AG04449 (cell line): Measurements from ENCODE around the gene SERPINA9.
"Not testable (repeated sequence)": the region's sequence is repeated elsewhere in the genome, so short reads cannot be mapped to it uniquely, and the experiment has no call there.

ENCODE experiments used
- CTCF ChIA-PET: fragments of 350-600 bp; formaldehyde crosslinking; extraction: SDS; loops from one replicate; lab custom pipeline; 2021; ENCODE audit warnings: antibody characterized with exemption; lab: Yijun Ruan, JAX
- POLR2A ChIA-PET: fragments of 400-600, 350-600 bp; formaldehyde crosslinking; extraction: SDS; loops from one replicate; lab custom pipeline; 2020; ENCODE audit warnings: antibody characterized with exemption, inconsistent platforms; lab: Yijun Ruan, JAX
- DNase-seq: peaks from one replicate; pipeline ENCODE4 v3.0.0-alpha.2; 2010; ENCODE audit warnings: low read depth, low spot score
- H3K4me3 ChIP-seq: 2 replicates; pipeline ENCODE4 v1.5.1; 2011; ENCODE audit warnings: low read depth, mild to moderate bottlenecking, control low read depth, low read length
- CTCF ChIP-seq: IDR thresholded peaks from one replicate; pipeline ENCODE4 v1.5.1; 2011; ENCODE audit warnings: mild to moderate bottlenecking, moderate library complexity, low read length, control low read depth, inconsistent platforms; ENCODE audit not compliant: insufficient read depth; ENCODE audit errors: missing control alignments

The SERPINA9 gene

GRCh38 chr14:94517248-94517640 is 41.2 kb upstream of the SERPINA9 start:
- POLR2A ChIA-PET, result no interaction called here
- DNase-seq, result no peak
- H3K4me3 ChIP-seq, result no peak overlapping the region
- CTCF ChIA-PET, result interaction anchor here (2.3 kb wide), 1 partner anchor 31 kb away, joined by 12 read pairs; no protein-coding TSS in a partner anchor
- no peak for TF ChIP-seq CTCF

- ChIA-PET CTCF (interaction anchor here (2.3 kb wide), 1 partner anchor 29 kb away, joined by 12 read pairs; no protein-coding TSS in a partner anchor), POLR2A (no interaction called here)
- no peak for DNase-seq
- no peak for TF ChIP-seq CTCF
- no peak overlapping the region for H3K4me3 ChIP-seq
Measured at GRCh38 chr14:94515856-94516255, 39.9 kb upstream of the SERPINA9 start.

GRCh38 chr14:94515426-94515825 is 39.4 kb upstream of the SERPINA9 start:
- no peak for DNase-seq
- ChIA-PET CTCF (interaction anchor here (2.3 kb wide), 1 partner anchor 29 kb away, joined by 12 read pairs; no protein-coding TSS in a partner anchor), POLR2A (no interaction called here)
- TF ChIP-seq CTCF, result no peak
- no peak overlapping the region for H3K4me3 ChIP-seq

- TF ChIP-seq CTCF, result no peak
- no peak overlapping the region for H3K4me3 ChIP-seq
- CTCF ChIA-PET, result no interaction called here
- POLR2A ChIA-PET, result no interaction called here
- no peak for DNase-seq
Measured at GRCh38 chr14:94514351-94514750, 38.4 kb upstream of the SERPINA9 start.

GRCh38 chr14:94510481-94510880 is 34.5 kb upstream of the SERPINA9 start:
- DNase-seq, POLR2A ChIA-PET, H3K4me3 ChIP-seq: not testable (repeated sequence)
- CTCF ChIA-PET, result interaction anchor here (1.0 to 1.4 kb wide), 2 partner anchors 23 to 39 kb away, joined by 3 to 4 read pairs; no protein-coding TSS in a partner anchor

GRCh38 chr14:94509356-94509755 is 33.4 kb upstream of the SERPINA9 start, which contains the start of gene SERPINA12:
SERPINA12 (minus strand) TSS chr14:94509469; CDS start chr14:94498397, 11,072 bp downstream.
- DNase-seq, result no peak
- CTCF ChIA-PET, result no interaction called here
- H3K4me3 ChIP-seq, result no peak within 1 kb of the TSS
- no peak for TF ChIP-seq CTCF
- POLR2A ChIA-PET, result no interaction called here

GRCh38 chr14:94505641-94506040 is 29.6 kb upstream of the SERPINA9 start:
- no peak for DNase-seq
- TF ChIP-seq CTCF, result no peak
- H3K4me3 ChIP-seq, result no peak overlapping the region
- ChIA-PET POLR2A (no interaction called here), CTCF (interaction anchor here (1.2 to 2.4 kb wide), 2 partner anchors 19 to 43 kb away, joined by 4 to 9 read pairs; no protein-coding TSS in a partner anchor)
